NCI-H2196 (cell line): Measurements from ENCODE around the gene THUMPD3.

ENCODE experiments used
- DNase-seq: peaks from one replicate; lab custom pipeline; 2025; ENCODE audit not compliant: unreplicated experiment; lab: John Stamatoyannopoulos, UW

Gene THUMPD3

GRCh38 chr3:9362731-9363530, at the start of gene THUMPD3:
Gene THUMPD3, plus strand, starts transcription at chr3:9363054. Its CDS starts 2,015 bp downstream, at chr3:9365069.
- peak; percentile 75 for DNase-seq

GRCh38 chr3:9314796-9315195, 48.1 kb upstream of the THUMPD3 start:
- DNase-seq, result peak; percentile 62

GRCh38 chr3:9316881-9317361, 45.9 kb upstream of the THUMPD3 start:
- DNase-seq, result no peak

GRCh38 chr3:9322780-9323179, 40.1 kb upstream of the THUMPD3 start:
- DNase-seq, result no peak

GRCh38 chr3:9324944-9325343, 37.9 kb upstream of the THUMPD3 start:
- no peak for DNase-seq

GRCh38 chr3:9327578-9327977, 35.3 kb upstream of the THUMPD3 start:
- DNase-seq, result no peak

- no peak for DNase-seq
Observed at GRCh38 chr3:9330166-9330703, 32.6 kb upstream of the THUMPD3 start.

GRCh38 chr3:9331171-9331570, 31.7 kb upstream of the THUMPD3 start:
- no peak for DNase-seq

GRCh38 chr3:9332250-9333030, 30.4 kb upstream of the THUMPD3 start:
- no peak for DNase-seq

- DNase-seq, result no peak
Observed at GRCh38 chr3:9339761-9340471, 22.9 kb upstream of the THUMPD3 start.

GRCh38 chr3:9340472-9340902, 22.4 kb upstream of the THUMPD3 start:
- no peak for DNase-seq

GRCh38 chr3:9342696-9343095, 20.2 kb upstream of the THUMPD3 start:
- DNase-seq, result no peak

- DNase-seq, result no peak
Observed at GRCh38 chr3:9343115-9343514, 19.7 kb upstream of the THUMPD3 start.

- no peak for DNase-seq
Observed at GRCh38 chr3:9345041-9345440, 17.8 kb upstream of the THUMPD3 start.

GRCh38 chr3:9346141-9346540, 16.7 kb upstream of the THUMPD3 start:
- no peak for DNase-seq

- DNase-seq, result no peak
Observed at GRCh38 chr3:9347081-9347480, 15.8 kb upstream of the THUMPD3 start.

- DNase-seq, result no peak
Observed at GRCh38 chr3:9347887-9348286, 15.0 kb upstream of the THUMPD3 start.

GRCh38 chr3:9349321-9350117, 13.3 kb upstream of the THUMPD3 start:
- DNase-seq, result peak; percentile 15

- DNase-seq, result peak; percentile 3
Observed at GRCh38 chr3:9351709-9352126, 11.1 kb upstream of the THUMPD3 start.
